Neural cell (in vitro differentiated cells): Measurements from ENCODE around the gene DPEP2. TPM values are rescaled to one million over a fixed set of nuclear protein-coding genes. Genes with fewer than 3 reads are reported as not detected.

ENCODE experiments used
- H2AFZ ChIP-seq: fragments of 200-600, 300-800 bp; sonication (generic), shearing (Covaris generic); 2 replicates; pipeline ENCODE4 v1.6.0; 2014; ENCODE audit warnings: low read depth, mild to moderate bottlenecking, antibody characterized with exemption, low read length, moderate library complexity
- H3F3A ChIP-seq: fragments of 200-600 bp; shearing (Covaris generic); 2 replicates; pipeline ENCODE4 v1.6.1; 2016; ENCODE audit warnings: mild to moderate bottlenecking, moderate library complexity, mixed read lengths, antibody characterized with exemption, low read length; ENCODE audit not compliant: insufficient read depth, poor library complexity, severe bottlenecking
- H3K27ac ChIP-seq: fragments of 200-600, 300-800 bp; sonication (generic), shearing (Covaris generic); 2 replicates; pipeline ENCODE4 v1.5.1; 2014; ENCODE audit warnings: mild to moderate bottlenecking, low read length, moderate library complexity
- H3K27me3 ChIP-seq: fragments of 300-800, 200-600 bp; sonication (generic), shearing (Covaris generic); 2 replicates; pipeline ENCODE4 v1.6.0; 2014; ENCODE audit warnings: mild to moderate bottlenecking, low read depth, low read length, moderate library complexity; ENCODE audit not compliant: insufficient read depth
- H3K36me3 ChIP-seq: fragments of 300-800, 200-600 bp; sonication (generic), shearing (Covaris generic); 2 replicates; pipeline ENCODE4 v1.5.1; 2014; ENCODE audit warnings: mild to moderate bottlenecking, antibody characterized with exemption, low read length, moderate library complexity; ENCODE audit not compliant: insufficient read depth
- H3K4me2 ChIP-seq: fragments of 300-800, 200-600 bp; sonication (generic), shearing (Covaris generic); 2 replicates; pipeline ENCODE4 v1.6.0; 2014; ENCODE audit warnings: mild to moderate bottlenecking, low read length
- H3K4me3 ChIP-seq: fragments of 300-800, 200-600 bp; sonication (generic), shearing (Covaris generic); 2 replicates; pipeline ENCODE4 v1.5.1; 2014; ENCODE audit warnings: mild to moderate bottlenecking, low read length, moderate library complexity
- H3K79me2 ChIP-seq: fragments of 200-600 bp; shearing (Covaris generic); replicated peaks from 2 replicates; pipeline ENCODE4 v1.6.0; 2014; ENCODE audit warnings: mild to moderate bottlenecking, low read length, moderate library complexity; ENCODE audit not compliant: insufficient read depth
- H3K9ac ChIP-seq: fragments of 300-800, 200-600 bp; sonication (generic), shearing (Covaris generic); 2 replicates; pipeline ENCODE4 v1.6.1; 2016; ENCODE audit warnings: mild to moderate bottlenecking, low read length, mixed read lengths
- H3K9me2 ChIP-seq: fragments of 200-600 bp; shearing (Covaris generic); 2 replicates; pipeline ENCODE4 v1.6.1; 2016; ENCODE audit warnings: mild to moderate bottlenecking, low read length, mixed read lengths; ENCODE audit not compliant: insufficient read depth
- H3K9me3 ChIP-seq: fragments of 200-600, 300-800 bp; sonication (generic), shearing (Covaris generic); 2 replicates; pipeline ENCODE4 v1.6.1; 2016; ENCODE audit warnings: mild to moderate bottlenecking, mixed run types, low read length, moderate library complexity, mixed read lengths
- H4K20me1 ChIP-seq: fragments of 200-600 bp; shearing (Covaris generic); 2 replicates; pipeline ENCODE4 v1.6.1; 2016; ENCODE audit warnings: mild to moderate bottlenecking, mixed run types; ENCODE audit not compliant: insufficient read depth
- EP300 ChIP-seq: fragments of 450-650 bp; conservative IDR thresholded peaks from 2 replicates; pipeline ENCODE4 v1.6.1; 2014; ENCODE audit warnings: antibody characterized with exemption, mild to moderate bottlenecking, moderate library complexity; ENCODE audit not compliant: poor library complexity, severe bottlenecking
- EZH2 ChIP-seq: fragments of 200-600, 300-800 bp; shearing (Covaris generic), sonication (generic); IDR thresholded peaks from 2 replicates; pipeline ENCODE4 v1.6.1; 2014; ENCODE audit warnings: antibody characterized with exemption, low read length, borderline replicate concordance, mild to moderate bottlenecking; ENCODE audit not compliant: insufficient read depth, poor library complexity, severe bottlenecking
- MXI1 ChIP-seq: fragments of 450-650 bp; conservative IDR thresholded peaks from 2 replicates; pipeline ENCODE4 v1.6.1; 2014; ENCODE audit warnings: antibody characterized with exemption, mild to moderate bottlenecking; ENCODE audit not compliant: poor library complexity, severe bottlenecking
- POLR2AphosphoS5 ChIP-seq: IDR thresholded peaks from 2 replicates; pipeline ENCODE4 v1.6.1; 2012
- RAD21 ChIP-seq: fragments of 450-650 bp; conservative IDR thresholded peaks from 2 replicates; pipeline ENCODE4 v1.6.1; 2014; ENCODE audit warnings: antibody characterized with exemption, mild to moderate bottlenecking, moderate library complexity
- SMC3 ChIP-seq: fragments of 450-650 bp; conservative IDR thresholded peaks from 2 replicates; pipeline ENCODE4 v1.6.1; 2014; ENCODE audit warnings: antibody characterized with exemption, mild to moderate bottlenecking, moderate library complexity; ENCODE audit not compliant: poor library complexity
- TAF1 ChIP-seq: IDR thresholded peaks from 2 replicates; pipeline ENCODE4 v1.6.1; 2012; ENCODE audit warnings: low read depth
- polyA plus RNA-seq: library from polyadenylated mRNA; depleted of rRNA; stranded (reverse); fragments of >200 nt; gene quantifications from 2 replicates; pipeline ENCODE4 v1.2.3, GENCODE V29; 2014
- TF ChIP-seq, protein P1 (sequence below): IDR thresholded peaks from 2 replicates; pipeline ENCODE4 v1.6.1; 2012; ENCODE audit warnings: borderline replicate concordance
- TF ChIP-seq, protein P2 (sequence below): fragments of 450-650 bp; IDR thresholded peaks from 2 replicates; pipeline ENCODE4 v1.5.1; 2014; ENCODE audit warnings: antibody characterized with exemption, mild to moderate bottlenecking, moderate library complexity; ENCODE audit not compliant: poor library complexity, severe bottlenecking

Gene DPEP2
- polyA plus RNA-seq, 1 donor from 2014 or later: not detected

DNA sequence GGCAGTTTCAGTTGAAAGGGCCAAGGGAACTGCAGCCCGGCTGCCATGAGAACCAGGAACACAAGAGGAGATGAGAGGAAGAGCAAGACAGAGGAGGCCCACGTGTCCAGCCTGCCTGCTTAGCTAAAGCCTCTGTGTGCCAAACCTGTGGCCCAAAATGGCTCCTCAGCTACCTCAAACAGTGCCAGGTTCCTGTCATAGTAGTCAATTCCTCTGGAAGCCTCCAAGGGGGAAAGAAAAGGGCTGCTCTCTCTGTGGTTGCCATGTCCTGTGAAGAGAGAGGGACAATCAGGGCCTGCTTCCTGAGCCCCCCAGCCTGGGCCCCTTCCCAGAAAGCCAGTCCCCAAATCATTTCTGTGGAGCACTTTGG is 36.0 kb downstream of the DPEP2 start:
- H3F3A ChIP-seq: no peaks in the 10 kb centered on the region
- H3K27ac ChIP-seq: no peak overlapping the region
- H3K79me2 ChIP-seq: no peaks in the 10 kb centered on the region
- no peak overlapping the region for H3K9ac ChIP-seq
- H3K4me3 ChIP-seq: no peak overlapping the region
- H3K9me3 ChIP-seq: no peaks in the 10 kb centered on the region
- H3K4me2 ChIP-seq: no peak overlapping the region
- H3K36me3 ChIP-seq: no peaks in the 10 kb centered on the region
- TF ChIP-seq MXI1: no peak
- no peak for TF ChIP-seq SMC3
- TF ChIP-seq, protein P1, sequence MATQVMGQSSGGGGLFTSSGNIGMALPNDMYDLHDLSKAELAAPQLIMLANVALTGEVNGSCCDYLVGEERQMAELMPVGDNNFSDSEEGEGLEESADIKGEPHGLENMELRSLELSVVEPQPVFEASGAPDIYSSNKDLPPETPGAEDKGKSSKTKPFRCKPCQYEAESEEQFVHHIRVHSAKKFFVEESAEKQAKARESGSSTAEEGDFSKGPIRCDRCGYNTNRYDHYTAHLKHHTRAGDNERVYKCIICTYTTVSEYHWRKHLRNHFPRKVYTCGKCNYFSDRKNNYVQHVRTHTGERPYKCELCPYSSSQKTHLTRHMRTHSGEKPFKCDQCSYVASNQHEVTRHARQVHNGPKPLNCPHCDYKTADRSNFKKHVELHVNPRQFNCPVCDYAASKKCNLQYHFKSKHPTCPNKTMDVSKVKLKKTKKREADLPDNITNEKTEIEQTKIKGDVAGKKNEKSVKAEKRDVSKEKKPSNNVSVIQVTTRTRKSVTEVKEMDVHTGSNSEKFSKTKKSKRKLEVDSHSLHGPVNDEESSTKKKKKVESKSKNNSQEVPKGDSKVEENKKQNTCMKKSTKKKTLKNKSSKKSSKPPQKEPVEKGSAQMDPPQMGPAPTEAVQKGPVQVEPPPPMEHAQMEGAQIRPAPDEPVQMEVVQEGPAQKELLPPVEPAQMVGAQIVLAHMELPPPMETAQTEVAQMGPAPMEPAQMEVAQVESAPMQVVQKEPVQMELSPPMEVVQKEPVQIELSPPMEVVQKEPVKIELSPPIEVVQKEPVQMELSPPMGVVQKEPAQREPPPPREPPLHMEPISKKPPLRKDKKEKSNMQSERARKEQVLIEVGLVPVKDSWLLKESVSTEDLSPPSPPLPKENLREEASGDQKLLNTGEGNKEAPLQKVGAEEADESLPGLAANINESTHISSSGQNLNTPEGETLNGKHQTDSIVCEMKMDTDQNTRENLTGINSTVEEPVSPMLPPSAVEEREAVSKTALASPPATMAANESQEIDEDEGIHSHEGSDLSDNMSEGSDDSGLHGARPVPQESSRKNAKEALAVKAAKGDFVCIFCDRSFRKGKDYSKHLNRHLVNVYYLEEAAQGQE: no peak
- no peak for TF ChIP-seq EP300
- no peak for TF ChIP-seq RAD21
- TF ChIP-seq TAF1: no peak
- no peak for TF ChIP-seq POLR2AphosphoS5
- TF ChIP-seq, protein P2, sequence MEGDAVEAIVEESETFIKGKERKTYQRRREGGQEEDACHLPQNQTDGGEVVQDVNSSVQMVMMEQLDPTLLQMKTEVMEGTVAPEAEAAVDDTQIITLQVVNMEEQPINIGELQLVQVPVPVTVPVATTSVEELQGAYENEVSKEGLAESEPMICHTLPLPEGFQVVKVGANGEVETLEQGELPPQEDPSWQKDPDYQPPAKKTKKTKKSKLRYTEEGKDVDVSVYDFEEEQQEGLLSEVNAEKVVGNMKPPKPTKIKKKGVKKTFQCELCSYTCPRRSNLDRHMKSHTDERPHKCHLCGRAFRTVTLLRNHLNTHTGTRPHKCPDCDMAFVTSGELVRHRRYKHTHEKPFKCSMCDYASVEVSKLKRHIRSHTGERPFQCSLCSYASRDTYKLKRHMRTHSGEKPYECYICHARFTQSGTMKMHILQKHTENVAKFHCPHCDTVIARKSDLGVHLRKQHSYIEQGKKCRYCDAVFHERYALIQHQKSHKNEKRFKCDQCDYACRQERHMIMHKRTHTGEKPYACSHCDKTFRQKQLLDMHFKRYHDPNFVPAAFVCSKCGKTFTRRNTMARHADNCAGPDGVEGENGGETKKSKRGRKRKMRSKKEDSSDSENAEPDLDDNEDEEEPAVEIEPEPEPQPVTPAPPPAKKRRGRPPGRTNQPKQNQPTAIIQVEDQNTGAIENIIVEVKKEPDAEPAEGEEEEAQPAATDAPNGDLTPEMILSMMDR: no peak
- TF ChIP-seq EZH2: no peak
- no peaks in the 10 kb centered on the region for H3K9me2 ChIP-seq
- no peak overlapping the region for H2AFZ ChIP-seq
- H3K27me3 ChIP-seq: peaks cover 13% of the 10 kb centered on the region
- no peaks in the 10 kb centered on the region for H4K20me1 ChIP-seq

DNA sequence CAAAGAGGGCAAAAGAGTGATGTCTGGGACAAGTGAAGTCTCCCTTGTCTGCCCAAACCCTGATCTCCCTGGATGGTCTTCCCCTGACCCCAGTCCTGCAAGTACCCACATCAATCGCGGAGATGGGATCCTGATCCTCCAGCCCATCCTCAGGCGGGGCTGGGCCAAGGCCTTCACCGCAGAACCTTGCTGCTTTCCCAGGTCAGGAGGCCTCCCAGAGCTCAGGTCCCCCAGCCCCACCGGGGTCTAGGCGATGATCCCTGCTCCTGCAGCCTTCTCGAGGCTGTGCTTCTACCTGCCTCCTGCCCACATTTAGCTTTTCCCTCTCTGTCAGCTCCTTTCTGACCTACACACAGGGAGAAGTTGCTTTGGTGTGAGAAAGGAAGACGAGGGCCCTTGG is 37.1 kb downstream of the DPEP2 start:
- no peaks in the 10 kb centered on the region for H4K20me1 ChIP-seq
- TF ChIP-seq EZH2 (no peak), SMC3 (no peak), RAD21 (no peak), EP300 (no peak), TAF1 (no peak), POLR2AphosphoS5 (no peak), MXI1 (no peak)
- TF ChIP-seq, protein P1: no peak
- TF ChIP-seq, protein P2: no peak

More for the DNA sequence above, 37.1 kb downstream of the DPEP2 start:
- Histone ChIP-seq H2AFZ (no peak overlapping the region), H3K4me3 (no peak overlapping the region), H3K27me3 (peaks cover 2% of the 10 kb centered on the region), H3K4me2 (no peak overlapping the region), H3K9me2 (no peaks in the 10 kb centered on the region), H3K9me3 (no peaks in the 10 kb centered on the region), H3K9ac (no peak overlapping the region), H3K36me3 (no peaks in the 10 kb centered on the region), H3F3A (no peaks in the 10 kb centered on the region), H3K79me2 (no peaks in the 10 kb centered on the region), H3K27ac (no peak overlapping the region)
